Middle frontal gyrus (tissue), 1 donor: ENCODE results near the gene RPP38.

Source experiments
- DNase-seq: peaks from one replicate; pipeline ENCODE4 v3.0.0-alpha.2; 2015; ENCODE audit warnings: low spot score; ENCODE audit errors: extremely low spot score

Gene RPP38

GRCh38 chr10:15149042-15149771 is 52.1 kb downstream of the RPP38 start:
- no peak for DNase-seq

- DNase-seq, result no peak
These were observed 53.4 kb downstream of the RPP38 start for GRCh38 chr10:15150563-15150962.

- DNase-seq, result no peak
These were observed 55.4 kb downstream of the RPP38 start for GRCh38 chr10:15152556-15152955.
